Neural progenitor cell (in vitro differentiated cells): ENCODE measurements around the gene TTC21B. TPM values are rescaled to one million over a fixed set of nuclear protein-coding genes. Genes with fewer than 3 reads are reported as not detected.
"Not testable (repeated sequence)": the region's sequence is repeated elsewhere in the genome, so short reads cannot be mapped to it uniquely, and the experiment has no call there.

Source experiments
- DNase-seq: peaks from one replicate; pipeline ENCODE4 v3.0.0-alpha.2; 2016; ENCODE audit warnings: low spot score
- H2AFZ ChIP-seq: fragments of 200-600 bp; sonication (generic); replicated peaks from 2 replicates; pipeline ENCODE4 v1.6.1; 2016; ENCODE audit warnings: antibody characterized with exemption
- H3F3A ChIP-seq: fragments of 200-600 bp; sonication (generic); 2 replicates; pipeline ENCODE4 v1.6.1; 2016; ENCODE audit warnings: antibody characterized with exemption, low read depth
- H3K27ac ChIP-seq: fragments of 200-600 bp; sonication (generic); 2 replicates; pipeline ENCODE4 v1.5.1; 2016; ENCODE audit warnings: mild to moderate bottlenecking
- H3K27me3 ChIP-seq: fragments of 200-600 bp; sonication (generic); 2 replicates; pipeline ENCODE4 v1.6.1; 2016; ENCODE audit warnings: mild to moderate bottlenecking, moderate library complexity
- H3K36me3 ChIP-seq: fragments of 200-600 bp; sonication (generic); 2 replicates; pipeline ENCODE4 v1.5.1; 2016
- H3K4me1 ChIP-seq: fragments of 200-600 bp; sonication (generic); 2 replicates; pipeline ENCODE4 v1.6.1; 2016; ENCODE audit warnings: mixed run types
- H3K4me2 ChIP-seq: fragments of 200-600 bp; sonication (generic); 2 replicates; pipeline ENCODE4 v1.6.1; 2016
- H3K4me3 ChIP-seq: fragments of 200-600 bp; sonication (generic); 2 replicates; pipeline ENCODE4 v1.5.1; 2016
- H3K79me2 ChIP-seq: fragments of 200-600 bp; sonication (generic); 2 replicates; pipeline ENCODE4 v1.6.1; 2016; ENCODE audit warnings: low read depth
- H3K9ac ChIP-seq: fragments of 200-600 bp; sonication (generic); 2 replicates; pipeline ENCODE4 v1.6.1; 2016
- H3K9me3 ChIP-seq: fragments of 200-600 bp; sonication (generic); 2 replicates; pipeline ENCODE4 v1.5.1; 2016; ENCODE audit warnings: low read depth
- H4K20me1 ChIP-seq: fragments of 200-600 bp; sonication (generic); 2 replicates; pipeline ENCODE4 v1.6.1; 2016; ENCODE audit warnings: low read depth
- H3K27ac Mint-ChIP-seq: 3 replicates; pipeline ENCODE4 v1.8.0; 2021; ENCODE audit warnings: mixed read lengths
- H3K27me3 Mint-ChIP-seq: 2 replicates; pipeline ENCODE4 v1.8.0; 2022; ENCODE audit warnings: low read depth, mild to moderate bottlenecking, inconsistent platforms, moderate library complexity, mixed read lengths; ENCODE audit not compliant: insufficient read depth
- H3K36me3 Mint-ChIP-seq: 3 replicates; pipeline ENCODE4 v1.8.0; 2021; ENCODE audit warnings: mixed read lengths
- H3K4me1 Mint-ChIP-seq: 3 replicates; pipeline ENCODE4 v1.8.0; 2021; ENCODE audit warnings: mixed read lengths
- H3K4me3 Mint-ChIP-seq: 3 replicates; pipeline ENCODE4 v1.8.0; 2021; ENCODE audit warnings: mild to moderate bottlenecking, moderate library complexity, mixed read lengths
- H3K9me3 Mint-ChIP-seq: 3 replicates; pipeline ENCODE4 v1.8.0; 2020; ENCODE audit warnings: mixed read lengths
- CTCF ChIP-seq: fragments of 200-600 bp; sonication (generic); IDR thresholded peaks from 2 replicates; pipeline ENCODE4 v1.5.1; 2017; ENCODE audit warnings: antibody characterized with exemption, mild to moderate bottlenecking
- EZH2 ChIP-seq: fragments of 200-600 bp; sonication (generic); IDR thresholded peaks from 2 replicates; pipeline ENCODE4 v1.6.1; 2017; ENCODE audit warnings: antibody characterized with exemption, mild to moderate bottlenecking, moderate library complexity
- EZH2phosphoT487 ChIP-seq: fragments of 200-600 bp; sonication (generic); IDR thresholded peaks from 2 replicates; pipeline ENCODE4 v1.6.1; 2017; ENCODE audit warnings: antibody characterized with exemption
- total RNA-seq: library from RNA; depleted of rRNA; stranded (reverse); fragments of >200 nt; gene quantifications from 2 replicates; pipeline ENCODE4 v1.2.3, GENCODE V29; 2015; ENCODE audit warnings: low replicate concordance

Gene TTC21B
- total RNA-seq, 1 donor from 2014 or later = 46.9 TPM

GRCh38 chr2:165985120-165985519 is 31.5 kb upstream of the TTC21B start:
- H3F3A ChIP-seq = no peaks in the 10 kb centered on the region
- H3K27me3 Mint-ChIP-seq = peaks cover 3% of the 10 kb centered on the region
- no peak for DNase-seq
- no peak overlapping the region for H3K4me3 Mint-ChIP-seq
- no peak overlapping the region for H3K4me3 ChIP-seq
- no peaks in the 10 kb centered on the region for H3K4me1 Mint-ChIP-seq
- TF ChIP-seq CTCF = no peak
- H3K9me3 ChIP-seq = no peaks in the 10 kb centered on the region
- no peak overlapping the region for H3K4me2 ChIP-seq
- no peaks in the 10 kb centered on the region for H3K36me3 ChIP-seq
- no peaks in the 10 kb centered on the region for H3K27me3 ChIP-seq
- H2AFZ ChIP-seq = no peak overlapping the region
- no peaks in the 10 kb centered on the region for H4K20me1 ChIP-seq
- no peak overlapping the region for H3K9ac ChIP-seq
- no peaks in the 10 kb centered on the region for H3K79me2 ChIP-seq
- no peaks in the 10 kb centered on the region for H3K36me3 Mint-ChIP-seq
- H3K9me3 Mint-ChIP-seq = peaks cover 3% of the 10 kb centered on the region
- no peaks in the 10 kb centered on the region for H3K4me1 ChIP-seq
- no peak overlapping the region for H3K27ac ChIP-seq
- H3K27ac Mint-ChIP-seq = no peak overlapping the region

GRCh38 chr2:165972161-165972560 is 18.6 kb upstream of the TTC21B start:
- not testable (repeated sequence) for H3K9ac ChIP-seq, H2AFZ ChIP-seq, H3K27me3 Mint-ChIP-seq, H3K4me3 Mint-ChIP-seq, H3K4me1 Mint-ChIP-seq, DNase-seq, H3K27me3 ChIP-seq, H3F3A ChIP-seq, H3K9me3 ChIP-seq, H3K36me3 Mint-ChIP-seq, H3K4me2 ChIP-seq, H3K27ac Mint-ChIP-seq, H3K9me3 Mint-ChIP-seq, H3K79me2 ChIP-seq, H3K36me3 ChIP-seq, H3K4me1 ChIP-seq, H3K4me3 ChIP-seq, H3K27ac ChIP-seq, H4K20me1 ChIP-seq

GRCh38 chr2:165970663-165971062 is 17.1 kb upstream of the TTC21B start:
- no peak overlapping the region for H3K9ac ChIP-seq
- no peak overlapping the region for H3K4me3 ChIP-seq
- H3K36me3 ChIP-seq = no peaks in the 10 kb centered on the region
- peaks cover 10% of the 10 kb centered on the region for H3K9me3 Mint-ChIP-seq
- H3K27me3 Mint-ChIP-seq = no peaks in the 10 kb centered on the region
- H3K27me3 ChIP-seq = no peaks in the 10 kb centered on the region
- TF ChIP-seq EZH2phosphoT487 (no peak), CTCF (no peak), EZH2 (no peak)
- no peaks in the 10 kb centered on the region for H4K20me1 ChIP-seq
- no peaks in the 10 kb centered on the region for H3K4me1 ChIP-seq
- H3K9me3 ChIP-seq = no peaks in the 10 kb centered on the region
- no peak overlapping the region for H3K4me2 ChIP-seq
- DNase-seq = no peak
- no peaks in the 10 kb centered on the region for H3F3A ChIP-seq
- no peaks in the 10 kb centered on the region for H3K4me1 Mint-ChIP-seq
- no peak overlapping the region for H3K27ac ChIP-seq
- H2AFZ ChIP-seq = peak overlapping the region; percentile 42
- H3K4me3 Mint-ChIP-seq = no peak overlapping the region
- no peak overlapping the region for H3K27ac Mint-ChIP-seq
- H3K79me2 ChIP-seq = no peaks in the 10 kb centered on the region
- H3K36me3 Mint-ChIP-seq = no peaks in the 10 kb centered on the region

- TF ChIP-seq EZH2 = no peak
- TF ChIP-seq CTCF = no peak
- TF ChIP-seq EZH2phosphoT487 = no peak
- H3K79me2 ChIP-seq = no peaks in the 10 kb centered on the region
- no peak overlapping the region for H2AFZ ChIP-seq
- Mint-ChIP-seq H3K36me3 (no peaks in the 10 kb centered on the region), H3K27ac (no peak overlapping the region), H3K27me3 (no peaks in the 10 kb centered on the region), H3K4me3 (no peak overlapping the region), H3K4me1 (no peaks in the 10 kb centered on the region), H3K9me3 (peaks cover 10% of the 10 kb centered on the region)
- H4K20me1 ChIP-seq = no peaks in the 10 kb centered on the region
- H3K9me3 ChIP-seq = no peaks in the 10 kb centered on the region
- no peak for DNase-seq
- H3F3A ChIP-seq = no peaks in the 10 kb centered on the region
- H3K4me2 ChIP-seq = no peak overlapping the region
- no peaks in the 10 kb centered on the region for H3K4me1 ChIP-seq
- H3K4me3 ChIP-seq = no peak overlapping the region
- H3K36me3 ChIP-seq = no peaks in the 10 kb centered on the region
- no peaks in the 10 kb centered on the region for H3K27me3 ChIP-seq
- H3K9ac ChIP-seq = no peak overlapping the region
- H3K27ac ChIP-seq = no peak overlapping the region
These were observed 15.7 kb upstream of the TTC21B start for GRCh38 chr2:165969227-165969626.
